ENCODE results near the gene BMP3.

Gene BMP3

GRCh38 chr4:81042578-81043365 lies 12.3 kb downstream of the BMP3 start:
- no peak for DNase-seq

- DNase-seq = no peak
Observed at GRCh38 chr4:81049330-81049729, 18.8 kb downstream of the BMP3 start.

- no peak for DNase-seq
Observed at GRCh38 chr4:81049907-81050306, 19.4 kb downstream of the BMP3 start.

- peak; percentile 79 for DNase-seq
Observed at GRCh38 chr4:81052119-81053068, 21.9 kb downstream of the BMP3 start.

- DNase-seq = no peak
Observed at GRCh38 chr4:81058621-81059020, 28.1 kb downstream of the BMP3 start.

GRCh38 chr4:81060587-81061343 lies 30.3 kb downstream of the BMP3 start:
- DNase-seq = no peak

GRCh38 chr4:81061344-81061730 lies 30.8 kb downstream of the BMP3 start:
- no peak for DNase-seq

- no peak for DNase-seq
Observed at GRCh38 chr4:81062001-81062400, 31.5 kb downstream of the BMP3 start.

GRCh38 chr4:81065446-81065845 lies 34.9 kb downstream of the BMP3 start:
- no peak for DNase-seq

- peak; percentile 84 for DNase-seq
Observed at GRCh38 chr4:81069706-81070331, 39.3 kb downstream of the BMP3 start.

GRCh38 chr4:81071013-81071412 lies 40.5 kb downstream of the BMP3 start:
- no peak for DNase-seq

GRCh38 chr4:81081156-81081555 lies 50.6 kb downstream of the BMP3 start:
- no peak for DNase-seq

- DNase-seq = peak; percentile 50
Observed at GRCh38 chr4:81084029-81084428, 53.5 kb downstream of the BMP3 start.

- no peak for DNase-seq
Observed at GRCh38 chr4:81084634-81085033, 54.1 kb downstream of the BMP3 start.

- DNase-seq = no peak
Observed at GRCh38 chr4:81085291-81085690, 54.8 kb downstream of the BMP3 start.

GRCh38 chr4:81085979-81086378 lies 55.5 kb downstream of the BMP3 start:
- DNase-seq = no peak

- DNase-seq = no peak
Observed at GRCh38 chr4:81093720-81094401, 63.4 kb downstream of the BMP3 start.

GRCh38 chr4:81095389-81095788 lies 64.9 kb downstream of the BMP3 start:
- DNase-seq = no peak

- peak; percentile 15 for DNase-seq
Observed at GRCh38 chr4:81096566-81096965, 66.1 kb downstream of the BMP3 start.

GRCh38 chr4:81102107-81102506 lies 71.6 kb downstream of the BMP3 start:
- no peak for DNase-seq

- no peak for DNase-seq
Observed at GRCh38 chr4:81106150-81106549, 75.6 kb downstream of the BMP3 start.
